GM13976 (cell line): ENCODE results near the gene CNTNAP2.

Experiments
- DNase-seq: peaks from one replicate; pipeline ENCODE4 v3.0.0; 2012; ENCODE audit warnings: low spot score
- in situ Hi-C: fragments of 300-500 bp; cut with MboI; formaldehyde crosslinking; loops from one replicate; pipeline ENCODE4 v1.12.0; 2022; ENCODE audit warnings: low sequenced_read_pairs, mixed read lengths, inconsistent platforms; ENCODE audit not compliant: unreplicated experiment
- TF ChIP-seq, protein P1 (sequence below): IDR thresholded peaks from 2 replicates; pipeline ENCODE4 v1.5.1; 2012; ENCODE audit warnings: borderline replicate concordance, mild to moderate bottlenecking; ENCODE audit not compliant: insufficient read depth; ENCODE audit errors: extremely low read depth, missing control alignments, control extremely low read depth

The CNTNAP2 gene

DNA sequence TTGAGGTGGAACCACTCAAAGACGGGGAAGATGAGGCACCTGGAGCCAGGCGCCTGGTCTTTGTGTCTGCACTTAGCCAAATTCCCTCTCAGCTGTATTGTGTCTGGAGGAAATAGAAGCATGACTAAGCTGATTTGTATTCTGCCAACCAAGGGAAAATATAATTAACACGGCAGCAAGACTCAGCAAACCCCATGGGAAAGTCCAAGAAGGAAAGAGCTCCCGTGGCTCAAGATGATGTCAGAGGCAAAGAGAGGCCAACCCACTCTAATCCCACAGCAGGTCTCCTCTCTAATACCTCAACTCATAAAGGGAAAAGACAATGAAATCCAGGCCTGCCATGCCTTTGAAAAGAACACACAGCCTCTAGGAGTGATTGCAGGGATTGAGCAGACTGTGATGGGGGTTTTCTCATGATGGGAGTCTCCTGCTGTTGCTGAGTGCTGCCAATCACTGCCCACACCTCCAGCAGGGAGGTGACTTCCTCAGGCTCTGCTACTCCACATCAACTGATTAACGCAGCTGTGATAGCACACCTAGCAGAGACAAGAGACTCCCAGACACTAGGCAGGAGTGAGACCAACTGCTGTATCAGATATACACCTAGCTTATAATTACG, 2218.5 kb downstream of the CNTNAP2 start:
- TF ChIP-seq, protein P1, sequence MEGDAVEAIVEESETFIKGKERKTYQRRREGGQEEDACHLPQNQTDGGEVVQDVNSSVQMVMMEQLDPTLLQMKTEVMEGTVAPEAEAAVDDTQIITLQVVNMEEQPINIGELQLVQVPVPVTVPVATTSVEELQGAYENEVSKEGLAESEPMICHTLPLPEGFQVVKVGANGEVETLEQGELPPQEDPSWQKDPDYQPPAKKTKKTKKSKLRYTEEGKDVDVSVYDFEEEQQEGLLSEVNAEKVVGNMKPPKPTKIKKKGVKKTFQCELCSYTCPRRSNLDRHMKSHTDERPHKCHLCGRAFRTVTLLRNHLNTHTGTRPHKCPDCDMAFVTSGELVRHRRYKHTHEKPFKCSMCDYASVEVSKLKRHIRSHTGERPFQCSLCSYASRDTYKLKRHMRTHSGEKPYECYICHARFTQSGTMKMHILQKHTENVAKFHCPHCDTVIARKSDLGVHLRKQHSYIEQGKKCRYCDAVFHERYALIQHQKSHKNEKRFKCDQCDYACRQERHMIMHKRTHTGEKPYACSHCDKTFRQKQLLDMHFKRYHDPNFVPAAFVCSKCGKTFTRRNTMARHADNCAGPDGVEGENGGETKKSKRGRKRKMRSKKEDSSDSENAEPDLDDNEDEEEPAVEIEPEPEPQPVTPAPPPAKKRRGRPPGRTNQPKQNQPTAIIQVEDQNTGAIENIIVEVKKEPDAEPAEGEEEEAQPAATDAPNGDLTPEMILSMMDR = no peak
- in situ Hi-C loops = no loop called here
- DNase-seq = no peak

DNA sequence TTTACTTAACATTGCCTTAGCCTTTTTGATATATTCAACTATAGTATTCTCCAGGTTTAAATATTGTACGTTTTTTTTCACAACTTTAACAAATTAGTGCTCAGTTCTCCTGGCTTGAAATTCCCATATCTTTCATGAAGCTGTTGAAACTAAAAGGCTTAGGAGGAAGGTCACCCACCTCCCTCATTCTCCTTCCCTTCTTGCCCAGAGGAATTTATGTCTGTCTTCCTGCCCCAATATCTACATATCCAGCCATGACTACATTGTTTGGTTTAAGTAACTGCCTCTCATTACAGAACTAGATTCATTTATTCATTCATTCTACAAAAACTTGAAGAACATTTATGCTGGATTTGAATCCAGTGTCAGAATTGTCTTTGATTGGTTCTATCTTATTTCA, 2219.2 kb downstream of the CNTNAP2 start:
- in situ Hi-C loops = no loop called here
- TF ChIP-seq, protein P1 = no peak
- DNase-seq = no peak

DNA sequence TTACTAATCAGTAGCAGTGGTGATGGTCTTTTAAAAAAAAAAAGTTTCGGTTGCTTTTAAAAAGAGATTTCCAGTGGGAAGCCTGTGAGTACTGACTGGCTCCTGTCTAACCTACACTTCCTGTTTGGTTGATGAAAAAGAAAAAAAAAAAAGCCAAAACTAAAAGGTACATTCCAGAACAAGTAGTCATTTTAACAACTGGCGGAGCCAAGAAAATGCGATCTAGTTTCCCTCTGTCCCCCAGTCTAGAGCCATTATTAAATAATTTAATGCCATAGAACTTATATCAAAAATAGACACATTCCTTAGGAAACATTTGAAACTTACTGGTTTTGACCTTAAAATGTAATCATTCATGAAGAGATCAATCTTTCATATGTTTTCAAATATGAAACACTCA, 2219.8 kb downstream of the CNTNAP2 start:
- no peak for DNase-seq
- in situ Hi-C loops = no loop called here
- TF ChIP-seq, protein P1 = no peak

DNA sequence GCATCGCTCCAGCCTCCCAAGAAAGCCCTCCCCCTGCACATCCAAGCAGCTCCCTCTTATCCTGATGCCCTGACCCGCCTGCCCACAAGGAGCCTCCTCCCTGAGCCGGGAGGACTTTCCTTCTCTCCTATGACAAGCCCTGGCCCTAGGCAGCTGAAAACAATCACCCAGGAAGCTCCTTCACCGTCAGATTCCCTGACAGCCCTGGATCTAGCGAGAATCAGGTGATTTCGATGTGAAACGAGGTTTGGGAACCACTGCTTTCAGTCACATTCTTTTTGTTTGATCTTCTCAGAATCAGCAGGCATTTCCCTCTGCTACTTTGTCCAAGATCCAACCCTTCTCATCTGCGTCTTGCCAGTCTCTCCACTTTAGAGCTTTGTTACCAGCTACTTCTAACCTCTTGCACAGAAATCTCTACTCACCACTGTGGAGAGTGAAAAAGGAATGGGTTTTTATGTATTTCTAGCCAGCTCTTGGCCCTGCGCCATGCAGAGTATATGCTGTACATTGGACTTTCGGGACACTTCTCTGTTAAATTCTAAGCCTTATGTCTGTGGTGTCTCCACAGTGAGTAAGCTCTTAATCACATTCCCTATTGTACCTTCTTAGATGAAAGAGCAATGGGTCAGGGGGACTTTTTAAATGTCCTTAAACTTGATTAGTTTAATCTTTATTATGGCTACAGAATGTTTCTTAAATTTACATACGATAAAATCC, 2220.8 kb downstream of the CNTNAP2 start:
- DNase-seq = no peak
- in situ Hi-C loops = no loop called here

DNA sequence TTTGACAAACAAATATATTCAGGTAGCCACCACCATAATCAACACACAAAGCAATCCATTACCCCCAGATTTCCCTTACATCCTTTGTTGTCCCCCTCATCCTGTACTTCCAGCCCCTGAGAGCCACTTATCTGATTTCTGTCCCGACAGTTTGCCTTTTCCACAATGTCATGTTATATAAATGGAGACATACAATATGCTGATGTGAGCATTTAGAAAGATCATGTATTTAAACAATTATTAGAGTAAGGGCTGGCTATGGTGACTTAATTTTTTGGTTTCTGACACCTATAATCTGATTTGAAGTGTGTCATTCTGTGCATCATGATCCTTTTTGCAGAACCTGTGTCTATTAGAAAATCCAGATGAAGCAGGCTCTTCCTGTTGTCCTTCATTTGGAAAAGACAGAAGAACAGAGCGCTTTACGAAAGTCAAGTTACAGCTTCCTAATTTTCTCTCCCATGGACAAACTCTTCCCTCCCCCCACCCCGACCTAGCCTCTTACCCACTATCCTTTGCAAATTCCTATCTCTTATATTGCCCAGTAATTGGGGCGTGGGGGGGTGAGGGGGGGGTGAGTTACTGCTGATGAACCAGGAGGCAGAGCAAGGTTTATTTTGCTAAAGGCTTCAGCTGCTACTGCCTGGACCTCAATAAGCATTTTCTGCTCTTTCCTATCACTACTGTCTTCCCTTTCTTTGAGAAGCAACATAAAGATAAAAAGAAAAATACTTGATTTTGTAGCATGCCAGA, 2221.6 kb downstream of the CNTNAP2 start:
- no peak for DNase-seq
- in situ Hi-C loops = no loop called here
- TF ChIP-seq, protein P1 = no peak

More for the DNA sequence above, 2220.8 kb downstream of the CNTNAP2 start:
- TF ChIP-seq, protein P1 = no peak

DNA sequence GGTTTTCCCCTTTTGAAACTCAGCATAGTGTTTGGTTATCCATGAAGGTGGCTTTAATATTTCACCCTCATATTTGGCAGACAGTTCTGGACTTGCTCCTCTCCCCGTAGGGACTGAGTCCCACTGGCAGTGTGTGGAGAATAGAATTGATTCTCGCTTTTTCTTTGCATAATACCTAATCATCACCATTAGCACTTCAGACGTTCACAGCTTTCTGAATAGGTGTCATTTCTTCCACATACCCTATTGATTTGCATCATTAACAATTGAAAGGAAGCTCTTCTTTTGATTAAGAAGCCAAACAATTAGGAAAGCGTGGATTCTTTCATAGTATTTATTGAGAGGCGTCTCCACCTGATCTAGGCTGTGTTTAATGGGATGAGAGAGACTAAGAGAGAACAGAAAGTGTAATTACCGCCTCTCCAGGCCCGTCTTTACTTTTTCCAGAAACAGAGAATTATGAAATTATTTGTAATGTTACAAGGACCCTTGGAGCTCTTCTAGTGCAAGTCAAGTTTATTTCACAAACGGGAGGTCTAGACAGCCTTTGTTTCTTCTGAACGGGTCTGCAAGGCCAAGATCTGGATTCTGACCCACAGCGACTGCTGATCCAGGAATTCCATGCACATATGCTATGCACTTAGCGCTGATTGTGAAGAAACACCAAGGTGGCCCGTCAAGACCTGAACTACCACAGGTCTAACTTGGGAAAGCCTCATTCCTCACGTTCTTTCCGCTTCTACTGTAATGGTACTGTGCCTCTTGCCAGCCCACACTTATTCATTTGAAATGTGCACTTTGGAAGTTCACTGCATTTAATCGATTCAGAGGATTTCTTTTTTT, 2224.1 kb downstream of the CNTNAP2 start:
- in situ Hi-C loops = no loop called here
- TF ChIP-seq, protein P1 = no peak
- no peak for DNase-seq
